Kidney epithelial cell (primary cell): Measurements from ENCODE around the gene SUPT5H. TPM values are rescaled to one million over a fixed set of nuclear protein-coding genes. Genes with fewer than 3 reads are reported as not detected.

Experiments used
- DNase-seq: peaks from one replicate; pipeline ENCODE4 v3.0.0-alpha.2; 2010; ENCODE audit warnings: low read depth
- H3K27me3 ChIP-seq: 2 replicates; pipeline ENCODE4 v1.6.0; 2011; ENCODE audit warnings: low read length; ENCODE audit not compliant: control insufficient read depth, insufficient read depth
- H3K36me3 ChIP-seq: 2 replicates; pipeline ENCODE4 v1.5.1; 2011; ENCODE audit warnings: low read length; ENCODE audit not compliant: control insufficient read depth, insufficient read depth
- H3K4me3 ChIP-seq: 2 replicates; pipeline ENCODE4 v1.5.1; 2011; ENCODE audit warnings: low read depth, mild to moderate bottlenecking, control low read depth, low read length
- CTCF ChIP-seq: IDR thresholded peaks from 2 replicates; pipeline ENCODE4 v1.5.1; 2011; ENCODE audit warnings: mild to moderate bottlenecking, moderate library complexity, low read length, control low read depth, inconsistent platforms; ENCODE audit not compliant: insufficient read depth, poor library complexity, severe bottlenecking
- total RNA-seq: library from RNA; depleted of rRNA; stranded (reverse); fragments of >200 nt; gene quantifications from 2 replicates; pipeline ENCODE4 v1.2.3, GENCODE V29; 2015

Gene SUPT5H
- total RNA-seq, 1 donor from 2014 or later: 121 TPM

- H3K36me3 ChIP-seq: no peaks in the 10 kb centered on the region
- DNase-seq: no peak
- no peaks in the 10 kb centered on the region for H3K27me3 ChIP-seq
- peak overlapping the region; percentile 100 for H3K4me3 ChIP-seq
- TF ChIP-seq CTCF: no peak
Observed at GRCh38 chr19:39481229-39481545, 35.8 kb downstream of the SUPT5H start.

- Histone ChIP-seq H3K4me3 (peak overlapping the region; percentile 100), H3K27me3 (no peaks in the 10 kb centered on the region), H3K36me3 (no peaks in the 10 kb centered on the region)
- TF ChIP-seq CTCF: no peak
- no peak for DNase-seq
Observed at GRCh38 chr19:39481676-39482075, 36.3 kb downstream of the SUPT5H start.

- Histone ChIP-seq H3K4me3 (no peak overlapping the region), H3K36me3 (peaks cover 1% of the 10 kb centered on the region), H3K27me3 (no peaks in the 10 kb centered on the region)
- DNase-seq: no peak
- TF ChIP-seq CTCF: no peak
Observed at GRCh38 chr19:39483141-39483540, 37.8 kb downstream of the SUPT5H start.

GRCh38 chr19:39489756-39490155 is 44.4 kb downstream of the SUPT5H start:
- no peak for DNase-seq
- Histone ChIP-seq H3K36me3 (peaks cover 1% of the 10 kb centered on the region), H3K27me3 (no peaks in the 10 kb centered on the region), H3K4me3 (no peak overlapping the region)
- no peak for TF ChIP-seq CTCF

- H3K27me3 ChIP-seq: peaks cover 9% of the 10 kb centered on the region
- H3K36me3 ChIP-seq: peaks cover 1% of the 10 kb centered on the region
- no peak for TF ChIP-seq CTCF
- H3K4me3 ChIP-seq: no peak overlapping the region
- no peak for DNase-seq
Observed at GRCh38 chr19:39492225-39492624, 46.8 kb downstream of the SUPT5H start.

GRCh38 chr19:39492788-39493187 is 47.4 kb downstream of the SUPT5H start:
- H3K36me3 ChIP-seq: peaks cover 1% of the 10 kb centered on the region
- H3K27me3 ChIP-seq: peaks cover 13% of the 10 kb centered on the region
- no peak for TF ChIP-seq CTCF
- no peak overlapping the region for H3K4me3 ChIP-seq
- no peak for DNase-seq
